SK-N-SH (cell line): ENCODE results near the gene MSL1. TPM values are rescaled to one million over a fixed set of nuclear protein-coding genes. Genes with fewer than 3 reads are reported as not detected.

Experiments used
- CTCF ChIA-PET: fragments of 300-600, 350-600 bp; formaldehyde crosslinking; extraction: SDS; loops from one replicate; lab custom pipeline; 2021; lab: Yijun Ruan, JAX
- POLR2A ChIA-PET: fragments of 350-600 bp; sonication (Branson Sonifier 250); formaldehyde crosslinking; extraction: SDS; loops from one replicate; lab custom pipeline; 2020; ENCODE audit warnings: antibody characterized with exemption, inconsistent platforms; lab: Yijun Ruan, JAX
- DNase-seq: peaks from one replicate; pipeline ENCODE4 v3.0.0; 2012
- H2AFZ ChIP-seq: fragments of 200-600 bp; sonication (generic); 2 replicates; pipeline ENCODE4 v1.8.1; 2016; ENCODE audit warnings: antibody characterized with exemption, mild to moderate bottlenecking, low read depth
- H3F3A ChIP-seq: fragments of 200-600 bp; sonication (generic); replicated peaks from 2 replicates; pipeline ENCODE3; 2016; ENCODE audit warnings: antibody characterized with exemption, mild to moderate bottlenecking; ENCODE audit not compliant: insufficient read depth
- H3K27ac ChIP-seq, 2 experiments: fragments of 200-500 bp in 1 of 2; fragments of 200-600 bp in 1 of 2; sonication (Bioruptor generic) in 1 of 2; sonication (generic), shearing (Covaris generic) in 1 of 2; 2 replicates each; pipeline versions ENCODE4 v1.5.1 to v1.6.1; 2014 to 2016; ENCODE audit warnings: low read depth in 2 of 2, inconsistent platforms in 1 of 2, low read length in 1 of 2, mild to moderate bottlenecking in 1 of 2, mixed read lengths in 1 of 2
- H3K27me3 ChIP-seq: fragments of 200-600 bp; sonication (generic), shearing (Covaris generic); 2 replicates; pipeline ENCODE4 v1.6.1; 2016; ENCODE audit warnings: mixed run types; ENCODE audit not compliant: insufficient read depth
- H3K36me3 ChIP-seq, 2 experiments: fragments of 200-500 bp in 1 of 2; fragments of 200-600 bp in 1 of 2; sonication (Bioruptor generic) in 1 of 2; sonication (generic) in 1 of 2; replicated peaks in 1 of 2; 2 replicates each; pipeline versions ENCODE3 to v1.5.1; 2014 to 2016; ENCODE audit warnings: low read length in 1 of 2, mild to moderate bottlenecking in 1 of 2; ENCODE audit not compliant: insufficient read depth in 2 of 2, control insufficient read depth in 1 of 2
- H3K4me1 ChIP-seq, 2 experiments: fragments of 200-500 bp in 1 of 2; fragments of 200-600 bp in 1 of 2; sonication (Bioruptor generic) in 1 of 2; sonication (generic), shearing (Covaris generic) in 1 of 2; 2 replicates each; pipeline versions ENCODE4 v1.5.1 to v1.6.1; 2014 to 2016; ENCODE audit warnings: low read depth in 1 of 2, low read length in 1 of 2, mixed run types in 1 of 2; ENCODE audit not compliant: insufficient read depth in 2 of 2, control insufficient read depth in 1 of 2
- H3K4me2 ChIP-seq: fragments of 200-600 bp; sonication (generic), shearing (Covaris generic); 2 replicates; pipeline ENCODE4 v1.6.1; 2017; ENCODE audit warnings: mixed run types
- H3K4me3 ChIP-seq, 2 experiments: fragments of 200-500 bp in 1 of 2; fragments of 200-600 bp in 1 of 2; sonication (Bioruptor generic) in 1 of 2; sonication (generic), shearing (Covaris generic) in 1 of 2; 2 replicates each; pipeline versions ENCODE4 v1.5.1 to v1.8.1; 2014 to 2016; ENCODE audit warnings: low read depth in 2 of 2, inconsistent platforms in 1 of 2, low read length in 1 of 2, mild to moderate bottlenecking in 1 of 2, mixed read lengths in 1 of 2, moderate library complexity in 1 of 2
- H3K79me2 ChIP-seq: fragments of 200-600 bp; sonication (generic); 2 replicates; pipeline ENCODE4 v1.8.1; 2017; ENCODE audit warnings: mild to moderate bottlenecking; ENCODE audit not compliant: insufficient read depth
- H3K9ac ChIP-seq: fragments of 200-600 bp; sonication (generic); 2 replicates; pipeline ENCODE4 v1.6.1; 2017; ENCODE audit warnings: mixed run types
- H3K9me2 ChIP-seq: fragments of 200-600 bp; sonication (generic); 2 replicates; pipeline ENCODE4 v1.6.1; 2017; ENCODE audit warnings: mixed run types
- H3K9me3 ChIP-seq: fragments of 200-600 bp; sonication (generic); 2 replicates; pipeline ENCODE4 v1.6.1; 2017; ENCODE audit warnings: mixed run types, mild to moderate bottlenecking, moderate library complexity
- H4K20me1 ChIP-seq: fragments of 200-600 bp; sonication (generic); 2 replicates; pipeline ENCODE4 v1.6.1; 2017; ENCODE audit warnings: mild to moderate bottlenecking, mixed run types; ENCODE audit not compliant: insufficient read depth
- CHD2 ChIP-seq: fragments of 150-350 bp; IDR thresholded peaks from 2 replicates; pipeline ENCODE4 v1.6.1; 2018; ENCODE audit warnings: low read length; ENCODE audit not compliant: partially characterized antibody
- EP300 ChIP-seq, 2 experiments: IDR thresholded peaks; 2 replicates each; pipeline versions ENCODE4 v1.4.0 to v1.6.1; 2012; ENCODE audit warnings: borderline replicate concordance in 1 of 2, low read depth in 1 of 2, low read length in 1 of 2
- IRF3 ChIP-seq: fragments of 150-350 bp; IDR thresholded peaks from 2 replicates; pipeline ENCODE4 v1.6.1; 2016; ENCODE audit warnings: mild to moderate bottlenecking, low read depth, low read length
- MAX ChIP-seq: IDR thresholded peaks from 2 replicates; pipeline ENCODE4 v1.4.0; 2012; ENCODE audit warnings: low read depth
- POLR2AphosphoS5 ChIP-seq: IDR thresholded peaks from 2 replicates; pipeline ENCODE4 v1.6.1; 2012; ENCODE audit warnings: low read depth, low read length
- RAD21 ChIP-seq: IDR thresholded peaks from 2 replicates; pipeline ENCODE4 v1.6.1; 2012; ENCODE audit warnings: mild to moderate bottlenecking, low read length
- REST ChIP-seq: IDR thresholded peaks from 2 replicates; pipeline ENCODE4 v1.6.1; 2012; ENCODE audit warnings: mild to moderate bottlenecking, low read depth, low read length, moderate library complexity
- SIN3A ChIP-seq: IDR thresholded peaks from 2 replicates; pipeline ENCODE4 v1.6.1; 2012; ENCODE audit warnings: low read depth, mild to moderate bottlenecking, low read length, moderate library complexity, borderline replicate concordance
- SMC3 ChIP-seq: IDR thresholded peaks from 2 replicates; pipeline ENCODE4 v1.6.1; 2012; ENCODE audit warnings: low read depth, low read length, improper control_type of control experiment
- TCF12 ChIP-seq: IDR thresholded peaks from 2 replicates; pipeline ENCODE4 v1.4.0; 2012
- TEAD4 ChIP-seq: IDR thresholded peaks from 2 replicates; pipeline ENCODE4 v1.4.0; 2012; ENCODE audit warnings: mild to moderate bottlenecking, borderline replicate concordance; ENCODE audit not compliant: insufficient read depth
- USF2 ChIP-seq: fragments of 150-350 bp; IDR thresholded peaks from 2 replicates; pipeline ENCODE4 v1.6.1; 2017; ENCODE audit warnings: antibody characterized with exemption, low read length, low read depth, borderline replicate concordance
- WGBS: methylation state at CpG from one replicate; pipeline ENCODE4 v1.1.6; 2017; ENCODE audit warnings: low lambda C conversion rate; 5-methylcytosine and 5-hydroxymethylcytosine counted together
- polyA plus RNA-seq, 3 experiments: library from polyadenylated mRNA; depleted of rRNA; stranded (reverse); fragments of >200 nt; gene quantifications; 2 replicates each; pipeline ENCODE4 v1.2.3, GENCODE V29; 2012

MSL1 gene
- polyA plus RNA-seq, 1 of the 3 experiments (the other 2 are of a cell fraction): 30.2 TPM

- ChIA-PET POLR2A (no interaction called here), CTCF (interaction anchor here (1.0 to 5.4 kb wide), 4 partner anchors 9 to 130 kb away, joined by 3 to 38 read pairs (median 6); no protein-coding TSS in a partner anchor)
- no peaks in the 10 kb centered on the region for H3K9me3 ChIP-seq
- H3F3A ChIP-seq: peaks cover under 1% of the 10 kb centered on the region
- no peak overlapping the region for H3K4me3 ChIP-seq
- H3K9me2 ChIP-seq: no peaks in the 10 kb centered on the region
- no peaks in the 10 kb centered on the region for H3K27me3 ChIP-seq
- WGBS: 88% methylated on average over 2 of the region's 2 CpGs
- H3K79me2 ChIP-seq: peaks cover 69% of the 10 kb centered on the region
- peaks cover 16 to 39% of the 10 kb centered on the region in 2 experiments for H3K36me3 ChIP-seq
- DNase-seq: no peak
- no peaks in the 10 kb centered on the region for H4K20me1 ChIP-seq
- no peak overlapping the region for H3K9ac ChIP-seq
- TF ChIP-seq POLR2AphosphoS5: no peak
- no peak for TF ChIP-seq TCF12
- TF ChIP-seq RAD21: no peak
- no peak for TF ChIP-seq CHD2
- no peak for TF ChIP-seq TEAD4
- TF ChIP-seq REST: no peak
- no peak for TF ChIP-seq EP300 (IDR thresholded peaks at IDR 0.05; ENCODE audit: borderline replicate concordance in 1 of 2, low read depth in 1 of 2, low read length in 1 of 2)
- no peak for TF ChIP-seq USF2
- no peak for TF ChIP-seq MAX
- TF ChIP-seq SIN3A: no peak
- no peak for TF ChIP-seq SMC3
- TF ChIP-seq IRF3: no peak
- H2AFZ ChIP-seq: no peak overlapping the region
- H3K27ac ChIP-seq: no peak overlapping the region
- no peaks in the 10 kb centered on the region for H3K4me1 ChIP-seq
- H3K4me2 ChIP-seq: no peak overlapping the region
Measured at GRCh38 chr17:40157973-40158372, 36.2 kb downstream of the MSL1 start.
